ENCODE measurements around the gene SGMS2.
A peak's percentile ranks its signal among the peaks of the same experiment; 100 is the strongest.
"Not testable (repeated sequence)": the region's sequence is repeated elsewhere in the genome, so short reads cannot be mapped to it uniquely, and the experiment has no call there.

SGMS2 gene

DNA sequence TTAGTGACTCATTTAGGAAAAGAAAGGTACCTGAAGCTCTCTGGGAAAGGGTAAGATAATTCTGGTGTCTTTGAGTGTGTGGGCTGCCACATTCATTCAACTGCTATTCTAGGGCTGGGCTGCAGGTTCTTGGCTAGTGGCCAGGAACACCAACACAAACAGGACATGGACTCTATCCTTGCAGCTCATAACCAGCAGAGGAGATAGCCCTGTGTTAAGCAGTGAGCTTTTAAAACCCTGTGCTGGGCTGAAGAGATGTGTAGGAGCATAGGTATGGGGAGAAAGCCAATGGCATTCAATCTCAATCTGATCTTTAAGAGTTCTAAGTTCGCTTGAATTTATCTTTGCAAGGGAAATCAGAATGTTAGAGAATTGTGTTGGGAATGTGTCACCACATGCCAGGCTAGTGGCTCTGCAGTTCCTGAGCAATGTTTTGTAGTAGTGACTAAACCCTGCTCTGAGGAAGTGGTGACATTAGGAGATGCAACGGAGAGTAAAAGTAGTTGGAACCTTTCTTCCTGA is 39.2 kb downstream of the SGMS2 start:
- DNase-seq = peak in 11 of 58 donors; percentile 0 to 23 (median 4)

DNA sequence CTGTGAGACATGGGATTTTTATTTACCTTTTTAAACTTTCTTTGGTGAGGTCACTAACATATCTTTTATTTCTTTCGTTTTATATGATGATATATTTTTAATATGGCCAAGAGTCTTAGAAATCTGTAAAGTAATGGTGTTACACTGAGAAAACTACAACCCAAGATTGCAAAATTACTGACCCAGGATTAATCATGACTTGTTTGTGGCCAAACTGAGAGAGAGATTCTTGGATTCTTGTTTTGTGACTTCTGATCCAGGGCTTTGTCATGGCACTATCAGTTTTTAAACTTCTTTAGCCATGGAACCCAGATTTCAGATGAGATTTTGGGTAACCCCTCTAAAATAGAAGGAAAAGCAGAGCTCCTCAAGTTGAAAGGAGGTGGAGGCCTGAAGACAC is 42.0 kb downstream of the SGMS2 start:
- no peak for DNase-seq

DNA sequence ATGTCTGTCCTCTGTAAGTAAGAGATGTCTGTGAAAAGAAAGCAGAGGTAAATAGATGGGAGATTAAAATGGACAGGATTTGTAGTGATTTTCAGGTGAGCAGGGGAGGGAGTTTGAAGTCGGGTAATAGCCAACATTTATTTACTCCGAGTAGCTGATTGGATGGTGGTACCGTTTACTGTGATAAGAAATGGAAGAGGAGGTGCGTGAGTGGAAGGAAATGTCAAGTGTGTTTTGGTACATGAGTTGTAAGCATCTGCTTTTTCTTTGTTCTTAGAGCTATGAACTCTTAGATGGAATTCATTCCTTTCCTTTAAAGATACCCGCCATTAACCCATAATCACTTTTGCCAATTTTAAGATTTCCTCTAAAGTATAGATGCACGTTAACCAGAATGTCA is 45.5 kb downstream of the SGMS2 start:
- no peak for DNase-seq

DNA sequence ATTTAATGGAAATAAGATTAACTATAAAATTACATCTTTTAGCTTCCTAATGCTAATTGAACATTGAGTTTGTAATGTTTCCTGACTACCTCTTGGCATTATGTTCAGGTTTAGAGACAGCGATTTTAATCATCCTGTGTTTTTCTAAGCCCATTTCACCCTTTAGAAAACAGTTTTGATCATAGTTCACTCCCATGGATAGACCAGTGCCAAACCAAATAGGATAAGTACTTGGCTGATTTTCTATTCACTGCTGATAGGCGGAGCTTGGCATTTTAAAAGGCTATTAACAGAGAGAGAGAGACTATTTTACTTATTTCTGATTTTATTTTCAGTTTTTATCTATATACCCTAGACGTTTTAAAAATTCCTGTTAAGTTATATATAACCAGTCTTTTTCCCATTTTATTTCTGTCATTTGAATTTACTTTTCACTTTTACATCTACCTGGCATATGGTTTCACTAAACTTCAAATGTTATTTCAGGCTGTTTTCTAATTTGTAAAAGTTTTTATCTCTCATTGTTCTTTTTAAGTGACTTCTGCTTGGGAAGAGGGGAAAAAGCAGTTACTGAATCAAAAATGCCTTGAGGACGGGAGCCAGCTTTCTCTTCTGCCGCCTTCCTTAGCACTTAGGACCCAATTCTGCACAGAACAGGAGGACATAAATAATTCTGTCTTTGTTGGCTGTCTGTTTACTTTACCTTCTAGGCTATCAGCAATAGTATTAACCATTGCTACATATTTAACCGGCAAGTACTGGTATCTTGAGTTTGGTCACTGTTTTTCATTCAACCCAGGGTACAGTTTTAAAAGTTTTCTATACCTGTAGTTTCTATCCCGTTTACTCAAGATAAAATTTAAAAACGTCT is 46.4 kb downstream of the SGMS2 start:
- DNase-seq = no peak

DNA sequence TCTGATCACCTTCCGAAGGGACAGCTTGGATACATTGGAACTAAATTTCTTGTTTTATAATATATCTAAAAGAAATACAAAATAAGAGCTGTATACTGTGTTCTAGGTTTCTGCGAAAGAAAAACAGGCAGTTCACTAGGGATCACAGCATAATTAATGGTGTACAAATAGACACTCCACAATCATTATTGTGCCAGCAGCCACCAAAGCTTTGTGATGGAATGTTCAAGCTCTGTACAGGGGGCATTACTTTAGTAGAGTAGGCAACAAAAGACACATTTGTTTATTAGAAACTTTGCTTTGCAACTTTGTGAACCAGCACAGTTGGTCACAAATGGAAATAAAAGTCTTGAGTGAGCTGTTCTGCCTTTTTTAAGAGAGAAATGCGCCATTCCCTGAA is 49.3 kb downstream of the SGMS2 start:
- no peak for DNase-seq

GRCh38 chr4:107876099-107876498 is 51.4 kb downstream of the SGMS2 start:
- no peak for DNase-seq

- DNase-seq = no peak
Observed at GRCh38 chr4:107877361-107877760, 52.6 kb downstream of the SGMS2 start.

DNA sequence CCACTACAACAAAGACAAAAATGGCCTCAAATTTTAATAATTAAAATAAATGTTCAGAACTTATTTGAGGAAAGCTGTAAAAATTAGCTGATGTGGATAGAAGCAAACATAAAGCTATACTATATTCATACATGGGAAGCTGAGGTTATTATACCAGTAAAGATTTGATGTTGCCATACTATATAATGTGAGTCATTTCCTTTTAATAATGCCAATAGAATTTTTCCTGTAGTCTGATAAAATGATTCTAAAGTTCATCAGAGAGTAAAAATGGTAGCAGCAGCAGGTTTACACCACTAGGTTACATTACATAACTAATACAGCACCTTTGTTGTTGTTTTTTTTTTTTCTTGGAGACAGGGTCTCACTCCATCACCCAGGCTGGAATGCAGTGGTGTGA is 61.1 kb downstream of the SGMS2 start:
- DNase-seq = no peak

DNA sequence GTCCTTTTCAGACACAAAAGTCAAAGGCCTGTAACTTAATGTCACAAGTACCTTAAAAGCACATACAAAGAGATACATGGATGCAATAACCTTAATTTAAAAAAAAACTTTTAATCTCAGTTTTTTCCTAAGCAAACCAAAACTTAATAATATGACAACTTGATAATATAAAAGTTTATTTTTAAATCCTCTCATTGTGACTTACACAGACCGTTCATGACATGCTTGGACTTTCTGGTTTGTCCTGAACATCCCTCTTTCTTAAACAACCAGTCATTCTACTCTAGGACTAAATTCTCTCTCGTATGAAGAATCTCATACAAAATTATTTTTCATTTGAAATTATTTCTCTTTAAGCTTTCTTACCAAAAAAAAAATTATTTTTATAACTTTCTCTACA is 63.5 kb downstream of the SGMS2 start:
- DNase-seq = no peak

- no peak for DNase-seq
Observed at GRCh38 chr4:107890779-107891178, 66.0 kb downstream of the SGMS2 start.

DNA sequence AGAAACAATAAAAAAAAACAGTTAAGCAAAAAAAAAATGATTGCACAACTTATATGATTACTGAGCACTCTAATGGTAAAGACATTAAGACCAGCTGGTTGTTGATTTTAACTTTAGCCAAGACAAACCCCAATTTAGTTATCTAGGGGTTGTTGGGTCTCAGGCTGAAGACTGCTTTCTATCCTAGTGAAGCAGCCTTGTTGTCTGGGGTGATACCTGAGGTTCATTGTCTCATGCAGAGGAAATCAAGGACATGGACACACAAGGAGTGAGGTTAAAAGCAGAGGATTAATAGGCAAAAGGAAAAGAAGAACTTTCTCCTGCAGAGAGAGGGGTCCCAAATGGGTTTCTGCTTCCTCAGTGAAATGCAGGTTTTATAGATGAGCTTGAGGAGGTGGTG is 66.6 kb downstream of the SGMS2 start:
- no peak for DNase-seq

DNA sequence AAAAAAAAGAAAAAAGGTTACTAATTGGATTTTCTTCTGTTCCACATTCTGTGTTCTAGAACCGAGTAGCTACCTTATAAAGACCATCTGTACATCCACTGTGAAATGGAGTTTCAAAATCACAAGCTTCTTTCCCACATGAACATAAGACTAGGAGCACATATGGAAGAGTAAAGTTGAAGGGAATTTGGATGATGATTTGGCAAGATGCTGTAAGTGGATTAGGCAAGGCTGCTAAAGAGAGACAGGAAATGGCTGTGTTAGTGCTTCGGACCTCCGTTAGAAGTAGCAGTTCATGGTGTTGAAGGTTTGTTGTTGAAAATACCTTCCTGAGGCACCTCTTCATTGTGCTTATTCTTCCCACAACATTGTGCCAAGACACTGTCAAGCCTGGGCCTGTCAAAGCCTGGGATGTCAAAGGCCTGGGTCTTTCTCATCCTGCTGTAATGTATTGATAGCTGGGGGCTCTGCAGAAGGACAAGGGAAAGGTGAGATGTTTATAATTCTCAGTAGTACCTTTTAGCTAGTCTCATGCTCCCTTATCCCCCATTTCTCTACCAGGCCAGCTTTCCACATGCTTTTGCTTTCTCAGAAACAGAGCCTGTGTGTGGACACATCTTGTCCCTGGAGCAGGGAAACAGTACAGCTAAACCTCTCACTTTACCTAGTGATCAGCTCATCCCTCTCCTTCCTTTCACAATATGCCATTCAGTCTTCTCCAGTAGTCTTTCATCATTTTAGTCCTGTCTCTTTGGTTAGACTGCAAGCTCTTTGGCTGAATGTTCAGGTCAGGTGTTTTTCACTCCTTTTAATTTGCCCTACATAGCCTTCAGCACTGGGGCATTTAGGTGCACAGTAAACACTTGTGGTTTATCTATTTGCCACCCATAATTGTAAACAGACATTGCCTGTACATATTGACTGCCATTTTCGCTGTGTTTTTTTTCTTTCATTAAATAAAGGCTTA is 68.7 kb downstream of the SGMS2 start:
- no peak for DNase-seq

- DNase-seq = no peak
Observed at GRCh38 chr4:107894138-107894603, 69.4 kb downstream of the SGMS2 start.

GRCh38 chr4:107896158-107896645 is 71.5 kb downstream of the SGMS2 start:
- DNase-seq = no peak

GRCh38 chr4:107896646-107897045 is 71.9 kb downstream of the SGMS2 start:
- DNase-seq = no peak

GRCh38 chr4:107897823-107898222 is 73.1 kb downstream of the SGMS2 start:
- DNase-seq = no peak

- no peak for DNase-seq
Observed at GRCh38 chr4:107900067-107900466, 75.3 kb downstream of the SGMS2 start.

GRCh38 chr4:107900508-107900907 is 75.8 kb downstream of the SGMS2 start:
- DNase-seq = no peak

DNA sequence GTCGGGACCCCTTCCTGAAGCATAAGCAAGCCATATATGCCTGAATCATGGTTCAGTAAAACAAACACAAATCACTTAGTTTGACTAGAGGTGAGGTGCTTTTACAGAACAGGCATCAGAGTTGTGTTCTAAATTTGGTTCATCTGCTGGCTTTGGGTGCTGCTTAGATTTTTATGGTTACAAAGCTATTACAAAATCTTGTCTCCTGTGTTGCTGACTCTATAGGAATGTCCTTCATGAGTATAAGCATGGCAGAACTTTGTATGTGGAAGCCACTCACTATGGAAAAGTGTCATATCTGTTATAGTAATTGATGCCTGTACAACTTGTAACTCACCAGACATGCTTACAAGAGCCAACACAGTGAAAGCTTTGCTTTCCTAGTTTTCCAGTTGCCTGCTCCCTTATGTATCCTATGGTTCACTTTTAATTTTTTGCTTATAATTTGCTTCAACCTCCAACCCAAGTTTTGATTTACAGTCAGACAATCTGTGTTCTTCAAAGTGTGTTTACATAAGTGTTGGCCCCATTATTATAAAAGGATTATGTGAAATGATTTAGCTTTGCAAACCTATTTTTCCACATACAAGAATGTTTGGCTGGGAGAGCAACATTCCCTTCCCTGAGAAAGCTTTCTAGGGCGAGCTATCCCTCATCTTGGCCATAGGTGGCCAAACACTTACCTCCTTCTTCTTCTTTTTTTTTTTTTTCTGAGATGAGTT is 76.6 kb downstream of the SGMS2 start:
- DNase-seq = no peak

GRCh38 chr4:107902715-107903114 is 78.0 kb downstream of the SGMS2 start:
- DNase-seq = no peak

DNA sequence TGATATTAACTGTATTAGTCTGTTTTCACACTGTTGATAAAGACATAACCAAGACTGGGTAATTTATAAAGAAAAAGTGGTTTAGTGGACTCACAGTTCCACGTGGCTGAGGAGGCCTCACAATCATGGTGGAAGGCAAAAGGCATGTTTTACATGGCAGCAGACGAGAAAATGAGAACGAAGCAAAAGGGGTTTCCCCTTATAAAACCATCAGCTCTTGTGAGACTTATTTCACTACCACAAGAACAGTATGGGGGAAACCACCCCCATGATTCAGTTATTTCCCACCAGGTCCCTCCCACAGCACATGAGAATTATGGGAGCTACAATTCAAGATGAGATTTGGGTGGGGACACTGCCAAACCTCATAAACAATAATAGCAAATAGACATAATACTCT is 80.3 kb downstream of the SGMS2 start:
- not testable (repeated sequence) for DNase-seq

All from anterior cingulate cortex (tissue), 58 donors.